ENCODE results near the gene LPCAT1.
"Not testable (repeated sequence)": the region's sequence is repeated elsewhere in the genome, so short reads cannot be mapped to it uniquely, and the experiment has no call there.

Gene LPCAT1, protein sequence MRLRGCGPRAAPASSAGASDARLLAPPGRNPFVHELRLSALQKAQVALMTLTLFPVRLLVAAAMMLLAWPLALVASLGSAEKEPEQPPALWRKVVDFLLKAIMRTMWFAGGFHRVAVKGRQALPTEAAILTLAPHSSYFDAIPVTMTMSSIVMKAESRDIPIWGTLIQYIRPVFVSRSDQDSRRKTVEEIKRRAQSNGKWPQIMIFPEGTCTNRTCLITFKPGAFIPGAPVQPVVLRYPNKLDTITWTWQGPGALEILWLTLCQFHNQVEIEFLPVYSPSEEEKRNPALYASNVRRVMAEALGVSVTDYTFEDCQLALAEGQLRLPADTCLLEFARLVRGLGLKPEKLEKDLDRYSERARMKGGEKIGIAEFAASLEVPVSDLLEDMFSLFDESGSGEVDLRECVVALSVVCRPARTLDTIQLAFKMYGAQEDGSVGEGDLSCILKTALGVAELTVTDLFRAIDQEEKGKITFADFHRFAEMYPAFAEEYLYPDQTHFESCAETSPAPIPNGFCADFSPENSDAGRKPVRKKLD

DNA sequence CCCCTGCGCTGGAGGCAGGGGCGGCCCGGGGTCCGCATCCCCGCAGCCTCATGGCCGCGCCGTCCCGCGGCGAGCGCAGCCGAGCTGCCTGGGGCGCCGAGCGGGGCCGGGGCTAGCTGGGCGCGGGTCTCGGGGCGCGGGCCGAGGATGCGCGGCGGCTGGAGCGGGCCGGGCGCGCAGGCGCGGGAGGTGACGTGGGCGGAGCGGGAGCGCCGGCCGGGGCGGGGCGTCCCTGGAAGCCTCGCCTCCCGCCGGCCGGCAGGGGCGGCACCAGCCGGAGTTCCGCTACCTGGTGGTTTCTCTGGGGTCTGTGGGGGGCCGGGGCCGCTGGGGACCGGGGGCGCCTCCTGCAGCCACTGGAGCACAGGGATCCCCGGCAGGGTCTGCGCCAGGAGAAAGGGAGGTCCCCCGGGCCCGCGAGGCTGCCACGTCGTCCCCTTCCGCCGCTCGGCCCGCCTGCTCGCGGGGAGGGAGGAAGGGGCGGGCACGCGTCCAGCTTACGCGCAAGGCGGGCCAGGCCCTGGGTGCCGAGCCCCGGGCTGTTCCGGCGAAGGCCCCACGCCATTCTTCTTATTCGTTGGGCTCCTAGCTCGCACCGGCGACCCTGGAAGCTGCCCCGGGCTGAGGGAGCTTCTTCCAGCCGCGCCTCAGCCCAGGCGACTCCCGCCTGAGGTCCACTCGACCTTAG is at the start of gene LPCAT1:
TSS of gene LPCAT1 (minus strand) at position 168 of the 688 bp plus-strand sequence. CDS start at position 52, 116 bp downstream.
- peak; percentile 67 to 70 for DNase-seq (ENCODE audit: low read depth in 2 of 2)

DNA sequence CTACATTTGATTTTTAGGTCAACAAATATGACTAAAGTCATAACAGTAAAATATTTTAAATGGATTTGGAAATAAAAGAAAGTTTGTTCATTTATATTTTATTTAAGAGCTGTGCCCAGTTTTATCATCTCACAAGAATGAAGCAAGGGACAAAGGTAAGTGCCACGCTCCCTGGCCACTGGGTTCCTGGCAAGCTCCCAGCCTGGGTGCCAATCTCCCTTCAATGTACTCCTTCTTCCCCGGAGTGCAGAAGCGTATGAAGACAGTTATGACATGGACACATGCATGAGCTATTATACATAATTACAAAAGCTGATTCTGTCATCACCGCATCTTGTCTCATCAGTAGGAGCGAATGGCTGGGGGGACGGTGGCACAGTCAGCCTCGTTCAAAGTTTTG is 48.1 kb upstream of the LPCAT1 start:
- DNase-seq (ENCODE audit: low read depth in 2 of 2) = not testable (repeated sequence)

DNA sequence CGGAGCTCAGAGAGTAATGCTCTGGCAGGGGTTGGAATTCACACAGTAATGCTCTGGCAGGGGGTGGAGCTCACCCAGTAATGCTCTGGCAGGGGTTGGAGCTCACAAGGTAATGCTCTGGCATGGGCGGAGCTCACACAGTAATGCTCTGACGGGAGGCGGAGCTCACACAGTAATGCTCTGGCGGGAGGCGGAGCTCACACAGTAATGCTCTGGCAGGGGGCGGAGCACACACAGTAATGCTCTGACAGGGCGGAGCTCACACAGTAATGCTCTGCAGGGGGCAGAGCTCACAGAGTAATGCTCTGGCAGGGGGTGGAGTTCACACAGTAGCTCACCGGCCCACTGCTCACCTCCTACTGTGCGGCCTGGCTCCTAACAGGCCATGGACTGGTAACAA is 47.2 kb upstream of the LPCAT1 start:
- DNase-seq (ENCODE audit: low read depth in 2 of 2) = no peak

DNA sequence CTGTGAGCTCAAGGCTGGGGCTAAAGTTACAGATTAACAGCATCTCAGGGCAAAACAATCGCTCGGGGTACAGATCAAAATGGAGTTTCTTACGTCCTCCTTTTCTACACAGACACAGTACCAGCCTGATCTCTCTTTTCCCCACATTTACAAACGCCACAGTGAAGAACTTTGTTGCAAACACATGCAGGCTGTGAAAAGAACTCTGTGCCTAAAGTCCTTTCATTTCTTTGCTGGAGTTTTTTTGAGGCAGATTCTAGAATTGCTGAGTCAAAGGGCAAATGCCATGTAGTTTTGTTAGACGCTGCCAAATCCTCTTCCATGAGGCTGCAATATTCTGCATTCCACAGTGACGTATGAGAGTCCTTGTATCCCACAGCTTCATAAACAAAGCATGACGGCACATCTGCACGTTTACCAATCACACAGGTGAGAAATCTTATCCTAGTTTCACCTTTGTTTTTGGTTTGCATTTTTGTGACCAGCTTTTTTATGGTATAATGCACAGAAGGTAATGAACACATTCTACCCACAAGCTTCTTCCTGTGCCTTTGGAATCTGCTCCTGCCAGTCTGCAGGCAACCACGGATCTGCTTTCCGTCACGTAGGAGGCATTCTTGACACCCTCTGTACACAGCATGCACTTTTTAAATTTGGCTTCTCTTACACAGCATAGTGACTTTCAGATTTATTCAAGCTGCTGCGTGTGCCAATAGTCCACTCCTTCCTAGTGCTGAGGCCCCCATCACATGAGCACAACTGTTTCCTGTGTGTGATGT is 44.6 kb upstream of the LPCAT1 start:
- no peak for DNase-seq (ENCODE audit: low read depth in 2 of 2)

DNA sequence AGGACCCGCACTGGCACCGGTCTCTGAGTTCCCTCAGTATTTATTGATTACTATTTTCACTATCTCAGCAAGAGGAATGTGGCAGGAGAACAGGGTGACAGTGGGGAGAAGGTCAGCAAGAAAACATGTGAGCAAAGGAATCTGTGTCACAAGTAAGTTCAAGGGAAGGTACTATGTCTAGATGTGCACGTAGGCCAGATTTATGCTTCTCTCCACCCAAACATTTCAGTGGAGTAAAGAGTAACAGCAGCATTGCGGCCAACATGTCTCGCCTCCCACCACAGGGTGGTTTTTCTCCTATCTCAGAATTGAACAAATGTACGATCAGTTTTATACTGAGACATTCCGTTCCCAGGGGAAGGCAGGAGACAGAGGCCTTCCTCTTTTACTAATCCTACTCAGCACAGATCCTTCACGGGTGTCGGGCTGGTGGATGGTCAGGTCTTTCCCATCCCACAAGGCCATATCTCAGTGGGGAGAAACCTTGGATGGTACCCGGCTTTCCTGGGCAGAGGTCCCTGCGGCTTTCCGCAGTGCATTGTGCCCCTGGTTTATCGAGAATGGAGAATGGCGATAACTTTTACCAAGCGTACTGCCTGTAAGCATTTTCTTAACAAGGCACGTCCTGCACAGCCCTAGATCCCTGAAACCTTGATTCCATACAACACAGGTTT is 43.9 kb upstream of the LPCAT1 start:
- not testable (repeated sequence) for DNase-seq (ENCODE audit: low read depth in 2 of 2)

DNA sequence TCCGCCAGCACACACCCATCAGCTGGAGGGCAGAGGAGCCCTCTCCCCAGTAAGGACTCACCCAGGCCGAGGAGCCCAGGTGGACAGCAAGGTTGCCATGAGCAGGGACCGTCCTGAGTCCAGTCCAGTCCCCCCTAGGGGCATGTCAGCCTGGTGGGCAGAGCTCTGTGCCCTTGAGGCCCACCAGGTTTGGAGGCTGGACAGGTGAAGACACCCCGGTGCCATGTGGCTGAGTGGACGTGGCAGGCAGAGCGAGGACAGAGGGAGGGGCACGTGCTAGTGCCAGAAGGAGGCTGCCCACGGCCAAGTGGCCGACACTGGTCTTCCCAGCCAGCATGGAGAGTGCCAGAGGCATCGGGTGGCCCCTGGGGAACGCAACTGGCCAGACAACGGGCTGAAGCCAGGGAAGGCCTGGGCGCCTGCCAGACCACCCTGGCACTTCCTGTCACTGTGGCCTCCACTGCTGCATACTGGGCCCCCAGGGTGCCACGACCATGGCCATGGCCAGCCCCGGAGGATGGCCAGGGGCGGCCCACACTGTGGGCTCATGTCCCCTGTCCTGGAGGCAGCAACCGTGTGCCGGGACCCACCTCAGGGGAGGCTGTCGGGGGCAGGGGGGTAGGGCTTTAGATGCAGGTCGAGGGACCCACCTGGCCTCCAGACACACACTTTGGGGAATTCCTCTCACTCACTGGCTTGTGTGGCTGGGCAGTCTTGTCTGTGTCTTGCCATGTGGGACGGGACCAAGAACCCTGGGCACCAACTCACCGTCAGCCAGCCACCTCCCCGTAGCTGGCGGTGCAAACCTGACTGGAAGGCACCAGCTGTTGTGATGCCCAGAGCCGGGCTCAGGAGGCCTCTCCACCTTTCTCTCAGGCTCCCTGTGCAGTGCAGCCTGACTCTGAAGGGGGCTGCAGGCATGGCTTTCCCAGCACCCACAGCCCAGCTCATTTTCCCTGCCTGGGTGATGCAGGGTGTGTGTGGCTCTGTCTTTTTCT is 42.3 kb upstream of the LPCAT1 start:
- no peak for DNase-seq (ENCODE audit: low read depth in 2 of 2)

DNA sequence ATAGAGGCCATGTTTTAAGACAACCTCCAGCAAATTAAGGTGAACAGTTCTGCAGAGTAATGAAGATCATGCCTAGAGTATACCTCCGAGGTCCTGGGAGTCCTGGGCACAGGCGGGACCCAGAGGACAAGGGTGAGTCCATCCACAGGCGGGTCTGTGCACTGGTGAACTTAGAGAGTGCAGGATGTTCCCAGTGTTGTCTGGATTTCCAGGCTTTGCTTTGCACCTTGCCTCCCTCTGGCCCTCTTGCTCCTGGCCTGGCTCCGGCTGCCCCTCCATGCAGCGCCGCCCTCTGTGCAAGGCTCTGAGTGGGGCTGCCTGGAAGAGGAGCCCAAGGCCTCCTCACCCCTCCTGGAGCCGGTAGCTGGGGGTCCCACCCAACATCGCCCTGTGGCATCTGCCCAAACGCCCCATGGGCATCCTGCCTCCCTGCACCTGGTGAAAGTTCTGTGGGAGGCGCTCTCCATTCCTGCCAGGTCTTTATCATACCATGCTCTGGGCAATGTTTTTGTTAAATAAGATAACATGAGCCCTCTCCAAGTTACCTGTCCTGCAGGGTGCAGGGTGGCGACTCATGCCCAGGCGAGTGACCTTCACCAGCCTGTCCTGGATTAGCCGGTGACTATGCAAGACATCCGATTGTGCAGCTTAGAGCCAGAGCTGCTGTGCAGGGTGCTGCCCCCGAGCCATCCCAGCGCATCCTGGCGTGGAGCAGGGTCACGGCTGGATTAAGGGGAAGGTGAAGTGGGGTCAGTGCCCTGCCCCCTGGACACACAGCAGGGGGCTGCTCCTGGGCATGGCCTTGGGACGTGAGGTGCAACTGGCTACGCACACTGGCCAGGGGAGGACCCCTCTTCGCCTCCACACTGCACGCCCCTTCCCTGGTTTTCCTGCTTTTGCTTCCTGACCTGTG is 41.3 kb upstream of the LPCAT1 start:
- no peak for DNase-seq (ENCODE audit: low read depth in 2 of 2)

DNA sequence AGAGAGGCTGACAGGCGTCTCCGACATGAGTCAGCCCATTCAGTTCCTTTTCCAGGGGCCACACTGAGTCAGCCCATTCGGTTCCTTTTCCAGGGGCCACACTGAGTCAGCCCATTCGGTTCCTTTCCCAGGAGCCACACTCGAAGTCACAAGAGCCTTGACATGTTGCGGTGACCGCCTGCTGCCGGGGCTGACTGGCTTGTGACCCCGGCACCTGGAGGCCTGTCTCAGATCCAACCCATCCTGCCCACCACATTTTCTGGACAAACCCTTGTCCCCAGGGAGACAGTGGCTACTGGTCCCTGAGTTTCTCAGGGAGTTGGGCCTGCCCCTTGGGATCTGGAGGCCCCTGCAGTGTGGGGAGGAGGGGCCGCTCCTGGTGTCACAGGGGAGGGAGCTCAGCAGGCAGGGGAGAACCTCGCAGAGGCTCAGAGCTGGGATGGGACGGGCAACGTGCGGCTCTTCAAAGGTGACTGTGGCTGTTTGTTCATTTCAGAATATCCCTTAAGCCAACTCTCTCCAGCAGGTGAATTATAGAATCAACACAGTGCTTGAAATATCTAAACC is 40.5 kb upstream of the LPCAT1 start:
- no peak for DNase-seq (ENCODE audit: low read depth in 2 of 2)

DNA sequence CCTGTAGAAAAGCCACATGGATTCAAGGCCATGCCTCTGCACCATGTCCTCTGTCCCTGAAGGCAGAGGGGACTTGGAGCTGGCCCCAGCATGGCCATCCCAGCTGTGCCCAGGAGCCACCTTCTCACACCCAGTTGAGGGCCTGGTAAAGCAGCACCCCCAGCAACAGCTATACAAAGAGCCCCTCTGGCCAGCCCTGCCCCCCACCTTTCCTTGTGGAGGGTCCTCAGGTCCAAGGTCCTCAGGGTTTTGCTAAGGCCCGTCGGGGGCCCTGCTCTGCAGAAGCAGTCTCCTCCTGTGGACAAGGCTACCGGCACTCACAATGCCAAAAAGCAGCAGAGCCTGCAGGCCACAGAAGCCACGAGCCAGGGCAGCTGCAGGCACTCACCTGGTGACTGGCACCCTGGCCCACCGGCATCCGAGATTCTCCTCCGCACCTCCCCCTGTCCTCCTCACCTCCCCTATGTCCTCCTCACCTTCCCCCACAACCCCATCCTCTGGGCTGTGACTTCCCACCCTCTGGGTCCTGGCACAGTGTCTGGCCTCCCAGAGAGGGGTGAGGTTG is 39.9 kb upstream of the LPCAT1 start:
- no peak for DNase-seq (ENCODE audit: low read depth in 2 of 2)

DNA sequence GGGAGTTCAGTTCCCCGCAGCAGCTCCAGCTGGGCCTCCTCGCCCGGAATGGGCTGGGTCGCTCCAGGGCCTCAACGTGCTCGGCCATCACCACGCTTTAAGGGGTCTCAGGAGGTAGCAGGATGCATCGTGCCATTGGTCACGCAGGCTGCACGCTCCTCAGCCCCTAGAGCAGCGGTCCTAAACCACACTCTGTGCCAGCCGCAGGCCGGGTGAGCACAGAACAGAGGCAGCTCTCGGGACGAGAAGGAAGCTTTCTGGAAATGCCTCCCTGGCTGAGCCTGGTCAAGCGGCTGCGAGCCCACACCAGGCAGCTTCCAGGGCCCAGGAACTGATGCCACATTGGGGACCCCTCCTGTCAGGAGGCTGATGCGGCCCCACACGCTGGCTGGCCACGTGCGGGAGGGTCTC is 39.3 kb upstream of the LPCAT1 start:
- DNase-seq (ENCODE audit: low read depth in 2 of 2) = no peak

DNA sequence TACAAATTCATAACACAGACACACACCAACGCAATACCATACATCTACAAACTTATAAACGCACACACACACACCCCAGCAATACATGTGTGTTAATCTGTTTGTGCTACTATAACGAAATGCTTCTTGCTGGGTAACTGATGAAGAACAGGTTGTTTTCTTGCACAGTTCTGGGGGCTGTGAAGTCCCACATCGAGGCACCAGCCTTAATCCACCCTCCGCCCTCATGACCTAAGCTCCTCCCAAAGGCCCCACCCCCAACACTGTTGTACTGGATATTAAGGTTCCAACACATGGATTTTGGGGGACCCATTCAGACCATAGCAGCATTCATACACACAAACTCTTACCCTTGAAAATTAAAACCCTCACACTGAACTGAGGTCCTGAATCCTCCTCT is 38.8 kb upstream of the LPCAT1 start:
- no peak for DNase-seq (ENCODE audit: low read depth in 2 of 2)

DNA sequence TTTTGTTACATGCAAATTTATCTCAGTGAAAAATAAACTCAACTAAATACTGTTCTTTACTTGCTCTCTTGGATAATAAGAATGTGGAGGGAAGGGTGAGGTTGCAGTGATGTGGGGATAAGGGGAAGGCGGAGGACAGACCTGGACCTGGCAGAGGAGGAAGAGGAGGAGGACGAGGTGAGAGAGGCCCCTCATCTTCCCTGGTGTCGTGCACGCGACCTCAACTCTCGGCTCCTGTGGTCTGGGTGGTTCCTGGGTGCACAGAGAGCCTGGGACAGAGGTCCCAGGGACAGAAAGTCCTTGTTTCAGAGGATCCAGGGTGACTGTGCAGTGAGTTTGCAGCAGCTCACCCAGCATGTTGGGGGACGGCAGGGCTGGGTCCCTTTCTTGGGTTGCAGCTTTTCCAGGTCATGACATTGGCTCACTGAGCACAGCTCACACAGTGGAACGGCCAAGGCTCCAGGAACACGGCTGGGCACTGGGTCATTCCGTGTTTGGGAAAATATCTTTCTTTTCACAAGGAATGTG is 37.7 kb upstream of the LPCAT1 start:
- no peak for DNase-seq (ENCODE audit: low read depth in 2 of 2)

DNA sequence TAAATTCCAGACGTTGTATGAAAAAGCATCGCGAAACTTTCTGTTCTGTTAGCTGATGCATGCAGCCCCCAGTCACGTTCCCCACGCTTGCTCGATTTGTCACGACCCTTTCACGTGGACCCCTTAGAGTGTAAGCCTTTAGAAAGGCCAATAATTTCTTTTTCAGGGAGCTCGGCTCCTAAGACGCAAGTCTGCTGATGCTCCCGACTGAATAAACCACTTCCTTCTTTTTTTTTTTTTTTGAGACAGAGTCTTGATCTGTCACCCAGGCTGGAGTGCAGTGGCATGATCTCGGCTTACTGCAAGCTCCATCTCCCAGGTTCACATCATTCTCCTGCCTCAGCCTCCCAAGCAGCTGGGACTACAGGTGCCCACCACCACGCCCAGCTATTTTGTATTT is 36.7 kb upstream of the LPCAT1 start:
- not testable (repeated sequence) for DNase-seq (ENCODE audit: low read depth in 2 of 2)

DNA sequence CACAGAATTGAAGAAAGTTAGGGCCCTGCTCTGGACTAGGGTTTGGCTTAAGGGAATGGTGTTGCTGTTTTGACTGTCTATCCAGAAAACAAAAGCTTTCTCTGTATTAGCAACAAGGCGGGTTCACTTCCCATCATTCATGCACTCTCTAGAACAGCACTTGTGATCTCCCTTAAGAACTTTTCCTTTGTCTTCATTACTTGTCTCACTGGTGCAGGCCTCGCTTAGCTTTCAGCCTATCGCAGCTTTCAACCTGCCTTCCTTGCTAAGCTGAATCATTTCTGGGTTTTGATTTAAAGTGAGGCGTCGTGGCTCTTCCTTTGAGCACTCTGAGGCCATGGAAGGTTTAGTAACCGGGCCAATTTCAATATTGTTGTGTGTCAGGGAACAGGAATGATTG is 35.2 kb upstream of the LPCAT1 start:
- DNase-seq (ENCODE audit: low read depth in 2 of 2) = no peak

DNA sequence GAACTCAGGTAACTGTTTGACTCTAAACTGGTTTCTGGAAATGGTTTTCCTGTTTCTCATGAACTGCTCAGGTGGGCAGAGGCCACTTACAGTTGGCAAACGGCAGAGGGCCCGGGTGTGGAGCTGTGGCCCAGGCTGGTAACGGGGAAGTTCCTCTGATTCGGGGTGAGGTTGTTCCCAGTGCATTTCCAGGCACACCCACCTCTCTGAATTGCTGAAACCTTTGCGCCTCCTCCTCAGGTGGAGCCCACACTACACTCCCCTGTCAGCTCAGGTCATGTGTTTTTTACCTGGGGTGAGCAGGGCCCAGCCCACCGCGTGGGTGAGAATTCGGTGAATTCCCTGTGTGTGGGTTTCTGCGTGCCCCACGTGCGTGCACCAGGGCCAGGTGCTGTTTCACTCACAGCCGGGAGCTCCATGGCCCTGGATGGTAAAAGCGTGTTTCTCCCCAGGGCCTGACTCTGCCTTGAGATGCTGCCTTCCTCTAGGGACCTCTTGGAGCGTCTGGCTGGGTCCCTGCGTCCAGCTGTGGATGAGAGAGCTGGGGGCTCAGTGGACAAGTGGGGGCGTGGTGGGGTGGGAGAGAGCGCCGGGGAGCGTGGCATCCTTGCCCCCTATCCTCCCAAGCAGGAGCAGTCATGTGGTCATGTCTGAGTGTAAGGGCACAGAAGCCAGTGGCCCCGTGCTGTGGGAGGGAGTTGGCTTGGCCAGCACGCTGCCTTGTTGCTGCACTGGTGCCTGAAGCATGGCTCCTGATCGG is 33.5 kb upstream of the LPCAT1 start:
- no peak for DNase-seq (ENCODE audit: low read depth in 2 of 2)

DNA sequence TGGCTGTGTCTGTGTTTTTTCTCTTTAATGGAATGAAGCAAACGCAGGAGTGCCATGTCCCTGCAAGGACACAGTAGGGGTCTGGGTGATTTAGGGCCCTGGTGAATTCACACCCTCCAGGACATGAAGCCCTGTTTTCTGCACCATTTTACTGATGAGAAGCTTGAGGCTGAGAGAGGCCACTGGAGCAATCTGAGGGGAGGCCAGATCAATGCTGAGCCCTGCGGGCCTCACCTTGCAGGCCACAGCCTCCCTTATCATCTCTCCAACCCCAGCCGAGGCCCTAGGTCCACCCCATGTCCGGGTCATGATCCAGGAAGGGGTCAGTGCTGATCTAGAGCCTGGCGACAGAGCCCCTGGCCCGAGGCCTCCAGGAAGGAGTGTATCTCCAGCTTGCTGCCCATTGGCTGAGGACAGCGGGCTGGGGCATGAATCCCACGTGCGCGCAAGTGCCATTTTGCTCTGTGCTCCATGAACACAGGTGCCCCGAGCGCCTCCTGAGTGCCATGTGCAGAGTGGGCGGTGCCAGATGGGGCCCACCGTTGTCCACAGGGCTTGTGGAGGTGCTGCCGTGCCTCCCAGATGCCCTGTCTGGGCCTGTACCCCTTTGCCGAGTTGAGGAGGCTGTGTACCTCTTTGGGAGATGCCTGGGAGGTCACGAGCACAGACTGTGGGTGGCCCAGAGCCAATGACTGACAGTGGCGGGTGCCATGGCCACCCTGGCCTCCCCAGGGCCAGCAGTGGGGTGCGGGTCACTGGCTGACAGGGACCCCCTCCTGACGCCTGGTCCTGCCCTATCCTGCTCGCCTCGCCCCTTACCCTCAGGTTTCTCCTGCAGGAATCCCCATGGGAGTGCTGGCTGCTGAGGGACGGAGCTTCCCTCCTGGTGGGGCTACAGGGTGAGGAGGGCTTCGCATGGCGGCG is 32.3 kb upstream of the LPCAT1 start:
- DNase-seq (ENCODE audit: low read depth in 2 of 2) = no peak

Data from stimulated activated CD8-positive, alpha-beta memory T cell treated with anti-CD3 and anti-CD28 coated beads, Interleukin-15, amount 100 ng/mL, for 48 hours (primary cell).